HG02678 (cell line): Measurements from ENCODE around the gene RNF183.
"Not testable (repeated sequence)": the region's sequence is repeated elsewhere in the genome, so short reads cannot be mapped to it uniquely, and the experiment has no call there.

Experiments used
- ATAC-seq: cut with Tn5 transposase; IDR thresholded peaks from one replicate; pipeline ENCODE4 v1.9.1; 2021; ENCODE audit warnings: mild to moderate bottlenecking, moderate library complexity; ENCODE audit not compliant: unreplicated experiment

RNF183 gene

DNA sequence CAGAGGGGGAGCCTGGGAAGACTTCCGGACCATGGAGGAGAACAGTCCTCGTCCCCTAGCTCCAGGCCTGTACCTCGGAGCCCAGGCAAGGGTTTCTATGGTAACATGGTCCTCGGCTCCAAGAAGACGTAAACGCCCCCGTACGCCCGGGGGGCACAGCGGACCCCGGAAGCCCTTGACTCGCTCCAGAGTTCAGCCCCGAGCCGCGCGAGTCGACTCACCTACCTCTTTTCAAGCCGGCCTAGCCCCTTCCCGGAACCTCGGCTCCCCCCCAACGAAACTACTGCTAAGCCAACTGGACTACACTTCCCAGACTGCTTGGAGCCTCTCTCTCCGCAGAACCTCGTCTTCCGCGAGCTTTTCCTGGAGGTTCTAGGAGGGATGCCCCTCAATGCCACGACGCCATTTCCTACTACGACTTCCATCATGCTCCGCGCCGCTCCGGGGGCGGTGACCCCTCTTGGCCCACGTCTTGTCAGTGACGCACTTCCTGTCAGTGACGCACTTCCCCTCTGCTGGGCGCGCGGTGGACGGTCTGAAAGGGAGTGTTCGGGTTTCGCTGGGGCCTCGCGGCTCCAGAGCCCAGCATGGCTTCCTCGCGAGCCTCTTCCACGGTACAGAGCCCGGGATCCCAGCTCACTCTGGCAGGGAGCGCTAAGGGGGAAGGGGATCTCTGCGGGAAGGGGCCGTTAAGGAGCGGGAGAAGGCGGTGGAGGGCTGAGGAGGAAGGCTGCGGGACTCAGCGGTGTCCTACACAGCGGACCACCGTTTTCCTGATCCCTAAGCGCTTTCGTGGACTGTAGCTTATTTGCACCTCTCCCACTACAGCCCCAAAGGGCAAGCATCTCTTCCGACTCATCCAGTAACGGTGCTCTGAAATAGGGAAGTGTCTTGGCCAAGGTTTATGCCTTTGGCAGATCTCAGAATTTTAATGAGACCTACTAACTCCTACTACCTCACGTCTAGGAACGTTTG is 27.7 kb downstream of the RNF183 start, which contains the start of the genes CDC26 and PRPF4:
TSS of gene CDC26 (minus strand) at position 416 of the 975 bp plus-strand sequence. CDS start 3,065 bp downstream, outside the sequence.
TSS of gene PRPF4 (plus strand) at position 502 of the 975 bp plus-strand sequence. CDS start at position 588, 86 bp downstream.
- peak; percentile 98 for ATAC-seq

DNA sequence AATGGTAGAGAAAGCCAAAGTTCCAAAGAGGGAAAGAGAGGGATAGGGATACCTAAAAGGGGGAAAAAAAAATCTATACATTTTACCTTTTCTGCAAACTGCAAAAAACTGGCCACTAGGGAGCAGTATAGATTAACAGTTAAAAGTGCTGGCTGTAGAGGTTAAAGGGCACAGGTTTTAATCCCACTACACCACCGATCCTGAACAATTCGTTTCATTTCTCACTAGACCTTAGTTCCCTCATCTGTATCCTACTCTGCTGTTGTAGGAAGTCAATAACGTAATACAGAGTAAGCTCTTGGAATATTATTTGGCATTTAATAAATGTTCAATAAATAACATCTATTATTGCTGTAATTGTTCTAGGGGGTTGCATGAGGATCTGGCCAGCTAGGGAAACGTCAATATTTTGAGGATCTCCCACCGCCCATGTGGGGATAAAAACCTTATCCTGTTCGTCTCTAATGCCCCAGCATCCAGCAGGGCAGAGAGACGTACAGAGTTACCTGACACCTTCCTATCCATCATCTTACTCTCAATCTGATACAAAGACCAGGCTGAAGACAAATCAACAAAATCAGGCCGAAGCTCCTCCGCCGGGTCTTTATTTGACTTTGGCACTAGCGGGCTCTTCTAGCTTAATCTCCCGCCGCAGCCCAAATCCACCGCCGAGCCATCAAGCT is 28.6 kb downstream of the RNF183 start:
- no peak for ATAC-seq

DNA sequence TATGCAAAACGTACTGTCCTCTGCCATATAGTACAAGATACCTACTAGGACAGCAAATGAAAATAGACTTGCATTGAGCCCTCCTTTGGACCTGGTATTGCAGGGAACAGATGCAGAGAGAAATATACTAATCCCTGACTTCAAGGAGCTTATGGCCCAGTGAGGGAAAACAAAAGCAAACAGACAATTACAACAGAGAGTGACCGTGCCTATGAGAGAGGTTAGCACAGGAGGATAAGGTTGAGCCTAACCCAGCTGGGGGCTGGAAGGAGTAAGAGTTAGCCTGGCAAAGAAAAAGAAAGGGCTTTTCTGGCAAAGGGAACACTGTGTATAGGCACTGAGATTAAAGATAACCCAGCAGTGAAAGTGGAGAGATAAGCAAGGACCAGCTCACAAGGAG is 33.3 kb downstream of the RNF183 start:
- no peak for ATAC-seq

DNA sequence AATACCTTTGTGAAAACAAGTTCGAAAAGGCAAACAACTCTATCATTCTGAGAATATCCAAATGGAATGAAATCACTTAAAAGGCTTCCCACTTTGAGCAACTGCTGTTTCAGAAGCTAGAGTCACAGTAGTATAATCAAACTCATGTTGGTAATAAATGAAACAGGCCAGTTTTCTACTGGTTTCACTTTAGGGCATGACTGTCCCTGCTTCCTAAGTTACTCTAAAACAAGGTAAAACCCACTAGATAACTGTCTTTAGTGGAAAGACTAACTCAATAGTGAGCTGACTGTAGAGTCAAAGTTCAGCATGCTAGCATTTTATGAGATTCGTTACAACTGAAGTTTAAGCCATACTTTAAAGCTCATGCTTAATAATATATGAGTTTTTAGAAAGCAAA is 33.8 kb downstream of the RNF183 start:
- no peak for ATAC-seq

DNA sequence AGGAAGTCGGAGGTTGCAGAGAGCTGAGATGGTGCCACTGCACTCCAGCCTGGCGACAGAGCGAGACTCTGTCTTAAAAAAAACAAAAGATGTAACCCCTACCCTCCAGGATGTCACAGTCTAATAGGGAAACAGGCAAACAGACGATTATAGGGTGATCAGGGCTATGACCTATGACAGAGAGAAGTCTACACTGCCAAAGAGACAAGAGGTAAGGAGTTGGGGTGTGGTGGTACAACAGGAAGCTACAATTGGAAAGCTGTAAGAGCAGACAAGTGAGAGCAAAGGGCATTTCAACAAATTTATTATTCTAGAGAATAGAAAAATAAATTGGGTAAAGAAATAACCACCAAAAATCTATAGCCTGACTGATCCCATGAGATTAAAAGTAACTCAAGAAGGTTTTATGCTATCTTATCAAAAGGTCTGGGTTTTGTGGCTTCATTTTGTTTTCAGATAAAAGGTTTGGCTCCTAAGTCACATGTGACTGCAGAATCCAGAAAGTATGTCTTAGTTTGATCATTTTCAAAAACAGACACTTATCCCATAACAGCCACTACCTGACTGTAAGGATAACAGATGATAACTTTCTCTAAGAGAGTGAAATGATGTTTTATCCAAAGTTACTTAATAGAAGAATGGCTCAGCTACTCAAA is 35.1 kb downstream of the RNF183 start:
- no peak for ATAC-seq

DNA sequence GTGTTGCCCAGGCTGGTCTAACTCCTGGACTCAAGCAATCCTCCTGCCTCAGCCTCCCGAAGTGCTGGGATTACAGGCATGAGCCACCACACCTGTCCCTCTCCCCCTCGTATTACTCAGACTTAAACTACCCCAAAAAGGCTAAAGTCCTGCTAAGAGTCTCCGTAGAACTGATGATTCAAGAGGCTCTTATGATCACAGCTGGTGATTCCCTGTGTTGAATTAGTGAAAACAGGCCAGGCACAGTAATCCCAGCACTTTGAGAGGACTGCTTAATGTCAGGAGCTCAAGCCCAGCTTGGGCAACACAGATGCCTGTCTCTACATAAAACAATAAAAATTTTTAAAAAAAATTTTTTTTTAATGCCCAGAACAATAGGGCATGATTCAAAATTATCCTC is 37.0 kb downstream of the RNF183 start:
- no peak for ATAC-seq

DNA sequence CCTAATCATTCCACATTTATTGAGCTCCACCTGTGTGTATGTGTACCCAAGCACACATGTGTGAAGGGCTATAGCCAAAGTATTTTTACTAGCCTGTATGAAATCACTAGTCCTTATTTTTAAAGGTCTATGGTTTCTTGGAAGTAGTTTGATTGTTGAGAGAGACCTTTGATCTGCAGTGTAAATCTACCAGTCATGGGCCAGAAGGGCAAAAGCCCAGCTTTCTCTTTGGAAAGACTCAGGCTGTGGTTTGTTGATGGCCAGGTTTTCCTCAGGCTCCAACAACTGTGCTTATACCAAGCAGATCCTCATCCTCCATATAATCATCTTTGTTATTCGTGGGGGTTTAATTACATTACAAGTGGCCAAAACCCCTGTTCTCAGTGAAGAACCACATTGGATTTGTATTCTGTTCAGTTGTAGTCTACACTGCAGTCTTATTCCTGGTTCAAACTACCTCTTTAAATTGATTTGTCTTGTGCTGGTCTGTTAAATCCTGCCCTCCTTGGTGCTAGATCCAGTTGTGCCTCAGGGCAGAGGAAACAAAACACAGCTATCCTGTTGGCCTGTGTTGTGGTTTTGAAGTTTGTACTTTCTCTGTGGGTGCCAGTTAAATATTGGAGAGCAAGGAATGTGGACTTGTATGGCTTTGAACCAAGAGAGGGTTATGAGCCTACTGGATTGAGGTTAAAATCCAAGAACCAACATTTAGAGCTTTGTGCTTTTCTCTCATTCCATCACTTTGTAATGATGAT is 41.1 kb downstream of the RNF183 start:
- ATAC-seq = no peak

DNA sequence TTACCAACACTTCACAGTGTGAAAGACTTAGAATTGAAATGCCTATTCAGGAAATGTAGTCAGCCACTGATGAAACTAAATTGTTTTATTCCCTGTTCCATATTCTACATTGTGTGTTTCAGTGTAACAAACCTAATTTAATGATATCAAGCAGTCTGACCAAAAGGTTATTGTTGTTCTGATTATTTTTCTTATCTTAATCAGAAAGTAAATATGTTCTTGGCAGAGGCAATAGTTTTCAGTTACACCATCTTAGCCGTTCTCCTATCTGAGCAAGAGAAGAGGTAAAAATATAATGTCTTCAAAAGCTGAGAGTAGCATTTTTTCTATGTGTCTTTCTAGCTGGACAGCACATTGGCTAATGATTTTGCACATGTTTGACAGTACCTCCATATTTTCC is 44.9 kb downstream of the RNF183 start:
- ATAC-seq = no peak

DNA sequence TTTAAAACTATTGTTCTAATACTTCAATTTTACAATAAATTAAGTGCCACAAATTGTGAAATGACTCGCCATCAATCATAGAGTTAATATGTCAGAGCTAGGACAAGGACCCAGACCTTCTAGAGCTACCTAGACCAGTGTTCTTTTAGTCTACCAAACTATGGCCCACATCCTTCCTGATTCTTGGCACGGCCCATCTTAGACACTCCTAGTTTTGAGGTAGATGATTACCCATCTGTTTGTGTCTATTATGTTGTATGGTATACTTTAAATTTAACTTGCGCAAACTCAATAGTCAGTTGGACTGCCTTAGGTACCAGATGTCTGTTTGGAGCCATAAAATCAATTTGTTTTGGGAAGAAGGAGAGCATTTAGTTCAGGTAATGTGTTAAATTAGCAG is 45.3 kb downstream of the RNF183 start:
- ATAC-seq = no peak

DNA sequence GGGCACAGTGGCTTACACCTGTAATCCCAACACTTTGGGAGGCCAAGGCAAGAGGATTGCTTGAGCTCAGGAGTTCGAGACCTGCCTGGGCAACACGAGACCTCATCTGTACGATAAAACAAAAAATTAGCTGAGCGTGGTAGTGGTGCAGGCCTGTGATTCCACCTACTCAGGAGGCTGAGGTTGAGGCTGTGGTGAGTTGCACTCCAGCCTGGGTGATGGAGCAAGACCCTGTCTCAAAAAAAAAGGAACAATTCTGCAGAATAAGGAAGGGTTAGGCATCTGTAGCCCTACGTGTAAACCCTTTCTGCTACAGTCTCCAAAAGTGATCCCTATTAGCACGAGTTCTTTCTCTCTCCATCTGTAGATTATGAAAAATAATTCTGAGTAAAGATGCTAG is 47.7 kb downstream of the RNF183 start:
- no peak for ATAC-seq

DNA sequence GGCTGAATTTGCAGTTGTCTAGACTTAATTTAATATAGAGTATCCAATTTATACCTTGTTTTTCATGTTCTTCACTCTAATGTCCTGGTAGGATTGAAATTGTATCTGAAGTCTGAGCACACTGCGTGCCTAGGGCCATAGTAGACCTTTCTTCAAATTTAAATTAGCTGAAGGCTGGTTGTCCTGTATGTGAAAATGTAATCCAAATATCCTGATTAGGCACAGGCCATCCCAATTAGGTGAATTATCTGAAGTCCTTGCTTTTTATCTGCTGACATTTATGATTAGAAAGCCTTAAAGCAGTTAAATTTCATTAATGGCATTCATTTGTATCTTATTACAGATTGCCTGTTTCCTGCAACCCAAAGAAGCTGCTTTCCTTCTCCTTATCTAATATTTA is 48.2 kb downstream of the RNF183 start:
- no peak for ATAC-seq

DNA sequence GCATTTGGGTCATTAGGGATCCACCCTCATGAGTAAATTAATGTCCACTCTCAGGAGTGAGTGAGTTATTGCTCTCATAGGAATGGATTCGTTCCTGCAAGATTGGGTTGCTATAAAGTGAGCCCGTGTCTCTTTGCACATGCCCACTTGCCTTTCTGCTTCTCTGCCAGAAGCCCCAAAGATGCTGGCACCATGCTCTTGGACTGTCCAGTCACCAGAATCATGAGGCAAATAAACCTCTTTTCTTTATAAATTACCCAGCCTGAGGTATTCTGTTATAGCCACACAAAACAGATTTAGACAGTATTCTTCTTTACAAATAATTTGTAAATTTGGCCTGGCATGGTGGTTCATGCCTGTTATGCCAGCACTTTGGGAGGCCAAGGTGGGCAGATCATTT is 52.4 kb downstream of the RNF183 start:
- ATAC-seq = no peak

DNA sequence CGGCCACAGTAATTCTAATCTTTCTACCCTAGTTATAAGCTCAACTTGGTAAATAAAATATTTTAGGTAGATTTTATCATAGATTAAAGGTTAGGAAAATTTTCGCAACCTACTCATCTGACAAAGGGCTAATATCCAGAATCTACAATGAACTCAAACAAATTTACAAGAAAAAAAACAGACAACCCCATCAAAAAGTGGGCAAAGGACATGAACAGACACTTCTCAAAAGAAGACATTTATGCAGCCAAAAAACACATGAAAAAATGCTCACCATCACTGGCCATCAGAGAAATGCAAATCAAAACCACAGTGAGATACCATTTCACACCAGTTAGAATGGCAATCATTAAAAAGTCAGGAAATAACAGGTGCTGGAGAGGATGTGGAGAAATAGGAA is 53.5 kb downstream of the RNF183 start:
- ATAC-seq = not testable (repeated sequence)

DNA sequence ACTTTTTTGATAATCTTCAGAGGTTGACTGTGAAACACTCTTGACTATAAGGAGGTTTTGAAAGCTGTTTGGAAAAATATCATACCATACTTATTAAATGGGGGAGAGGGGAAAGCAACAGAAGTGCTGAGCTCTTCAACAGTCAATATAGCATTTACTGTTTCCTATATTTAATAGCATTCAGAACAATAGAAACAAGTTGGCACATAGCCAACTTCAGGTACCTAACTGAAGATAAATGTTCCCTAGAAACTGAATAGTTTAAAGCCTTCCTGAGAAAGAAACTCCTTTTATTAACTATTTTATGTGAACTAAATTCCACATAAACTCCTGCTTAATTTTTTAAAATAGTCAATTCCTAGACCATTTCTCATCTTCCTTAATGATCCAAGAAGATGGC is 55.5 kb downstream of the RNF183 start:
- ATAC-seq = no peak
